Tongue (tissue), 2 donors: Measurements from ENCODE around the gene DDA1. TPM values are rescaled to one million over a fixed set of nuclear protein-coding genes. Genes with fewer than 3 reads are reported as not detected.
"Not testable (repeated sequence)": the region's sequence is repeated elsewhere in the genome, so short reads cannot be mapped to it uniquely, and the experiment has no call there.

Experiments
- DNase-seq: peaks from one replicate; pipeline ENCODE4 v3.0.0-alpha.2; 2015
- total RNA-seq: library from RNA; depleted of rRNA; stranded (reverse); fragments of >200 nt; gene quantifications from one replicate; pipeline ENCODE4 v1.2.3, GENCODE V29; 2014

DDA1 gene
- 7.6 TPM for total RNA-seq

GRCh38 chr19:17309198-17309964 is at the start of gene DDA1:
DDA1 (plus strand) TSS chr19:17309563; CDS start chr19:17309655, 92 bp downstream.
- DNase-seq = peak; percentile 100

GRCh38 chr19:17259934-17260333 is 49.4 kb upstream of the DDA1 start:
- no peak for DNase-seq

DNA sequence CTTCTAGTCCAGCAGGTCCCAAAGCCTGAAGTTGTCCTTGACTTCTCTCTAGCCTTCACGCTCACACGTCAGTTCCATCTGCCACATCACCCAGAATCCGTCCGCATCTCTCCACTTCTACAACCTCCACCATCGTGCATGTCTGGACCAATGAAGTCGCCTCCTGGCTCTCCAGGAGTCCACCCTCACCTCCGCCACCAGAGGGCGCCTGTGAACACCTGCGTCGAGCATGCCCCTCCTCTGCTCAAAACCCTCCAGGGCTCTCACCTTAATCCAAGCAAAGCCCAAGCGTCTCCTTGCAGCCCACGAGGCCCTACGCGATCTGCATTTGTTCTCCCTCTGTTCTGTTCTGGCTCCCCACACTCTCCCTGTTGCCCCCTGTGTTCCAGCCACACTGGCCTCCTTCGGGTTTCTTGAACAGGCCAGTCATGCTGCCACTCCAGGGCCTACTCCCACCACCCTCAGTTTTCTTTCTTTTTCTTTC is 48.5 kb upstream of the DDA1 start:
- peak; percentile 76 for DNase-seq

- no peak for DNase-seq
Measured at GRCh38 chr19:17262557-17262956, 46.8 kb upstream of the DDA1 start.

- no peak for DNase-seq
Measured at GRCh38 chr19:17263712-17264640, 45.4 kb upstream of the DDA1 start.

DNA sequence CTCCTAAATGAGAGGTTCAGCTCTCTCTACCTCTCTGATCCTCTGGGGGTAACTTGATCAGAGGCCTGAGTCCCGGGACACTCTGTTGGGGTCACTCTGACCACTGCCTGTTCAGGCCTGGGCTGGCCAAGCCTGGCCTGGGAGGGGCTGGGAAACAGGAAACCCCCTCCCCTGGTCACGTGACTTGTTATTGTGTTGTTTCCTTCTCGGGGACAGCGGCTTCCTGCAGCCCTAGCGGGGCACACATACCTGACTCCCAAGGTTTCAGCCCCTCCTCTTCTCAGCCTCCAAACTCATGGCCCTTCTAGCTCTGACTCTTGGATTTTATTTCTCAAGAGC is 44.8 kb upstream of the DDA1 start, which contains the start of gene USHBP1:
TSS of gene USHBP1 (minus strand) at position 105 of the 339 bp plus-strand sequence. CDS start 446 bp downstream, outside the sequence.
- no peak for DNase-seq

DNA sequence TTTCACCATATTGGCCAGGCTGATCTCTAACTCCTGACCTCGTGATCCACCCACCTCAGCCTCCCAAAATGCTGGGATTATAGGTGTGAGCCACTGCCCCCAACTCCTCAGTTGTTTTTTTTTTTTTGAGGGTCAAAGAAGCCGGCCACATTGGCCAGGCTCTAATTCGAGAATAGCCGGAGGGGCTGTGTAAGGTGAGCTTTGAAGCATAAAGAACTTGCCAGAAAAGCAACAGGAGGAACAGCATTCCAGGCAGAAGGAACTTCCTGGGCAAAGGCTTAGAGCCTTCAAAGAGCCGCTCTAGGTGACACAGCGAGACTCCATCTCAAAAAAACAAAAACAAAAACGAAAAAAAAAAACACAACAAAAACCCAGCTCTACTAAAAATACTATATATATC is 43.3 kb upstream of the DDA1 start:
- DNase-seq = no peak

DNA sequence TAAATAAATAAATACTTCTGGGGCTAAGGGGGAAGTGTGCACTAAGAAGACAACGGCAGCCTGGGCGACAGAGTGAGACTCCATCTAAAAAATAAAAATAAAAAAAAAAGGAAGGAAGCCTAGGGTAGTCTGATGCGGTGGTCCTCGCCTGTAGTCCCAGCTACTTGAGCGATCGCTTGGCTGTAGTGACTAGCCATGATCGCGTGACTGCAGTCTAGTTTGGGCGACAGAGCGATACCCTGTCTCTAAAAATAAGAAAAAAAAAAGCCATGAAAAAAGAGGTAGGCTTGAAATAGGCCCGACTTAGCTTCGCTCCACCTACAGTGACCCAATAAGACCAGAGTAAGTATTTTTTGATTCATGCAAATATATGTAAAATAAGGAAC is 42.8 kb upstream of the DDA1 start:
- no peak for DNase-seq

DNA sequence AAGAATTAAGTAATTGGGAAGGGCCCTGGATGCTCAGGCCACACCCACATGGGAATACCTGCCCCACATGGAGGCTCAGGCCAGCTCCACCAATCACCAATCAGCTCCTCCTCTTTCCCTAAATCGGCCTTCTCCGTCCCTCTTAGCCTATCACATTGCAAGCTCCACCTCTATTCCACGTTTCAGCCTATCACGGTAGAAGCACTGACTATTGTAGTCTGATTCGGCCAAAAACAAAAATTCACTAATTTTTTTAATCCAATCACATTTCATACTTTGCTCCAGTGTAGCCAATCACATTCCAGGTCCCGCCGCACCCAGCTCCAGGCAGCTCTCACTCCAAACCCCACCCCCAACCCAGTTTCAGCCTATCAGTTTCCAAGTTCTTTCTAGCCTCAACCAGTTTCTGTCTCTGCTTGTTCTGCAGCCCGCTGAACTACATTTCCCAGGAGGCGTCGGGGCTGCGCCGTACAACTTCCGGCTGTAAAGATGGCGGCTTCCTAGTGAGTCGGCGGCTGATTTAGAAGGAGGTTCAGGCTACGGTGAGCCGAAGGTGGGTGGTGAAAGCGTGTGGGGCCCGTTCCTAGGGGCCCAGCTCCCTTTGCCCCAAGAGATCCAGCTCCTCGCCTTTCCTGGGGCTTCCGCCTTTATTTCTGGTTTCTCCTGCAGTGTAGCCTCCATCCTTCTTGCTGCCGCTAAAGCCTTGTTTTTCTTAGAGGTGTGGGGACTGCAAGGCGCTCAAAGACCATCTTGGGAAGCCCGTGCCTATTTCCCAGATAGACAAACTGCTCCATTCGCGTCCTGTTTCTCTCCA is 42.2 kb upstream of the DDA1 start, which contains the start of gene BABAM1:
TSS of gene BABAM1 (plus strand) at position 469 of the 814 bp plus-strand sequence. CDS start 1,364 bp downstream, outside the sequence.
- DNase-seq = peak; percentile 99

- DNase-seq = no peak
Measured at GRCh38 chr19:17268754-17269153, 40.6 kb upstream of the DDA1 start.

GRCh38 chr19:17274892-17275291 is 34.5 kb upstream of the DDA1 start:
- not testable (repeated sequence) for DNase-seq

DNA sequence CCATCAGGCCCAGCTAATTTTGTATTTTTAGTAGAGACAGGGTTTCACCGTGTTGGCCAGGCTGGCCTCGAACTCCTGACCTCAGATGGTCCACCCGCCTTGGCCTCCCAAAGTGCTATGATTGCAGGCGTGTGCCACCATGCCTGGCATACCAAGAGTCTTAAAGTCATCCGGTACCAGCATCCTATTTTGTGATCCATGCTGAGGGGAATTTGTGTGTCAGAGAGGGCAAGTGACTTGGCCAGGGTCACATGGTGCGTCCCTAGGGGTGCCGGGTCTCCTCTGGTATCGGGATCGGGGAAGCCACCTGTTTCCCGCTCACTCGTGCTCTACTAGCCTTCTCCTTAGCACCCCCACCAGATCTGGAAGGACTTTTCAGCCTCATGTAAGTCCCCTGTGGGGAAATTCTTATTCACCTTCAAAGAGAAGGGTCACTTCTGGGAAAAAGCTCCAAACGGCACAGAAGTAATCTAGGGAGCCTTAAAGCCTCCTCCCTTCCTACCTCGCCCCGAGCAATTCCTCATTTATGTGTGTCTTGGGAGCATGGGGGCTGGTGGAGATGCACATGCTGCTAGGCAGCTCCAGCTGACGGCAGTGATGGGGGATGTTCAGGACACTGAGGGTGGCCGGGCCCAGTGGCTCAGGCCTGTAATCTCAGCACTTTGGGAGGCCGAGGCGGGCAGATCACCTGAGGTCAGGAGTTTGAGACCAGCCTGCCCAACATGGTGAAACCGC is 33.8 kb upstream of the DDA1 start:
- DNase-seq = no peak

- no peak for DNase-seq
Measured at GRCh38 chr19:17279436-17279835, 29.9 kb upstream of the DDA1 start.

DNA sequence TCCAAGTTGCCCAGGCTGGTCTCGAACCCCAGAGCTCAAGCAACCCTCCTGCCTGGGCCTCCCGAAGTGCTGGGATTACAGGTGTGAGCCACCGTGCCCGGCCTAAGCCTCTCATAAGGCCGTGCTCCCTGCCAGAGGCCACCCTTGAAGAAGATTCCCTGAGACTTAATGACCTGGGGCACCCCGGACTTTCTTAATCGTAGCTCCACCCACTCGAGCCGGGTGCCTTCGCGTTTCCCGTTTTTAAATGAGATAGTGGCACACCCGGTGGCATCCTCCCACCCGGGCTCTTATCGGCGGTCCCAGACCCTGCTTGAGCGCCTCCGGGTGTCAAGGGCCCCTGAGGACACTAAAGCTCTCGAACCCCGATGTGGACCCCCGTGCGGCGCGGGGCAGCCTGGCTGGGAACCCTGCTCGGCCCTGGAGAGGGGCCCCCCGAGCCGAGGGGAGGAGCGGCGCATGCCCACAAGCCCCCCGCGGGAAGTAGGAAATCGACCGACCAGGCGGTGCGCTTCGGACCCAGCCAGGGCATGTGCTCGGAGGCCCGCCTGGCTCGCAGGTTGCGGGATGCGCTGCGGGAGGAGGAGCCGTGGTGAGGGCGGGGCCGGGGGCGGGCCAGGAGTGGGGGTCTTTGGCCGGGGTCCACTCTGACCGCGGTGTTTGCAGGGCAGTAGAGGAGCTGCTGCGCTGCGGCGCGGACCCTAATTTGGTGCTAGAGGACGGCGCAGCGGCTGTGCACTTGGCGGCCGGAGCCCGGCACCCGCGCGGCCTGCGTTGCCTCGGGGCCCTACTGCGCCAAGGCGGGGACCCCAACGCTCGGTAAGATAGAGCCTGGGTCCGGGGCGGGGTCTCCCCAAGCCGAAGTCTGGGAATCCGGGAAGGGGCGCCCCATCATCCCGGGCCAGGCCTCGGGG is 27.7 kb upstream of the DDA1 start, which contains the start of gene ANKLE1:
TSS of gene ANKLE1 (plus strand) at position 511 of the 914 bp plus-strand sequence. CDS start at position 531, 20 bp downstream.
- DNase-seq = peak; percentile 51

GRCh38 chr19:17282488-17283125 is 26.8 kb upstream of the DDA1 start:
- DNase-seq = peak; percentile 85

- DNase-seq = no peak
Measured at GRCh38 chr19:17283504-17283996, 25.8 kb upstream of the DDA1 start.

- no peak for DNase-seq
Measured at GRCh38 chr19:17285415-17286135, 23.8 kb upstream of the DDA1 start.

- no peak for DNase-seq
Measured at GRCh38 chr19:17286263-17286662, 23.1 kb upstream of the DDA1 start.

DNA sequence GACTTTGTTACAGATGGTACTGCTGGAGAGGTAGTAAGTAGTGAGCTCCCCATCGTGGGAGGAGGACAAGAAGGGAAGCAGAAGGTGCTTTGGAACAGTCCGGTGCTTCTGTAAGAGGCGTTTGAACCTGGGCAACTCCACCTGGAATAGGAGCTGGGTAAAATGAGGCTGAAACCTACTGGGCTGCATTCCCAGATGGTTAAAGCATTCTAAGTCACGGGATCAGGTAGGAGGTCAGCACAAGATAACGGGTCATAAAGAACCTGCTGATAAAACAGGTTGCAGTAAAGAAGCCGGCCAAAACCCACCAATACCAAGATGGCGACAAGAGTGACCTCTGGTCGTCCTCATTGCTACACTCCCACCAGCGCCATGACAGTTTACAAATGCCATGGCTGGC is 22.6 kb upstream of the DDA1 start:
- no peak for DNase-seq
